Occipital lobe (tissue), 2 donors: ENCODE measurements around the gene TCF4. TPM values are rescaled to one million over a fixed set of nuclear protein-coding genes. Genes with fewer than 3 reads are reported as not detected.

Experiments
- DNase-seq: peaks from one replicate; lab custom pipeline; 2025; lab: John Stamatoyannopoulos, UW
- total RNA-seq: library from RNA; depleted of rRNA; stranded (reverse); fragments of >200 nt; gene quantifications from one replicate; pipeline ENCODE4 v1.2.3, GENCODE V29; 2014

Gene TCF4
- total RNA-seq, 1 donor from 2014 or later: 1,429 TPM

DNA sequence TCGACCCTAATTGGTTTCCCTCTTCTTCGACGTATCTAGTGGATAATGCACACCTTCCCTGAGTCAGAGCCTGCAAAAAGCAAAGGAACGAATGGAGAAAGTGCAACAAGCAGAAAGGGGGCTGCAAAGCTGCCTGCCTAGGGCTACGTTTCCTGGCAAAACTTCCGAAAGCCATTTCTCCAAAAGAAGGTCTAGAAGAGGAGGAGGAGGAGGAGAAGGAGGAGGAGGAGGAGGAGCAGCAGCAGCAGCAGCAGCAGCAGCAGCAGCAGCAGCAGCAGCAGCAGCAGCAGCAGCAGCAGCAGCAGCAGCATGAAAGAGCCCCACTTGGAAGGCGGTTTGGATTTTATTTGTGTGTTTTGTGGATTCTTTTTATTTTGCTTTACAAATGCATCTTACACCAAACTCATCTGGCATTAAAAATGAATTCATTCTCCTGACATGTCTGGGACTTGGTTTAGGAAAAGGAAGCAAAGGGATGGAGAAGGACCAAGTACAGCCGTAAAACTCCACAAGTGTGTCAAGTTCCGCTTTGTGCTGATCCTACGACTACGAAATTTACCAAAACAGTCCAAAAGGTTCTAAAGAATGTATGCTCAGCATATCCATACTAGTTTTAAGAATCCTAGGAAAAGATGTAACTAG lies 2.0 kb downstream of the TCF4 start:
- DNase-seq: peak; percentile 11

DNA sequence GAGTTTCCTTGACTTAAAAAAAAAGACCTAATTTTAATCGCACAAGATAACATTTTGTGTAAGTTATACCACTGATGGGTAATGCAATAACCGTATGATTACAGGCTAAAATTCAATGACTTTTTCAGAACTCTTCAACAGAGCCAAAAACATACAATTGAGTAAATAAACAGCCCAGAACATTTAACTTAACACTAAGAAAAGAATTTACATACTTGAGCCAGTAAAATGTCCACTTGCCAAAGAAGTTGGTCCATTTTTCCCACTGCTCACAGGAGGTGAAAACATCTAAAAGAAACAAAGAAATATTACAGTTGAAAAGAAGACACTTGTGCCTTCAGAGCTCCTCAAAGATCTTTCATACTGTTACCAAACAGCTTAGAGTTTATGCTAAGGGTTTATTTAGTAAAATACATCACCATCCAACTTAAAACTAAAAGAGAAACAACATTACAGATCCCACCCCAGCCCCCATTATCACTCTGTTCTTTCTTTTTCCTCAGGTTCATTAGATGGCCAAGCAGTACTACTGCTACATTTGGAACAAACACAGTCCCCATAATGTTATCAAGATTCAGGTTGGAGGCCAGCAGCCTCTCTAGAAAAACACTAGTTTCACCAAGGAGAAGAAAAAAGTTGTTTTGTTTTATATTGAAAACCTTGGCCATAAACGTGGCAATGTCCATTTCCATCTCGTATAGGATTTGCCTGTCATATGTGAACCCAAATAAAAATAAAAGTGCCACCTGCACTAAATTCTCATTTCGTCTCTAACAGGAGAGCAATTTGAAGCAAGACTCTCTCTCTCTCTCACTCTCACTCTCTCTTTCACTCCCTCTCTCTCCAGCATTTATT lies 2.7 kb downstream of the TCF4 start:
- DNase-seq: no peak

DNA sequence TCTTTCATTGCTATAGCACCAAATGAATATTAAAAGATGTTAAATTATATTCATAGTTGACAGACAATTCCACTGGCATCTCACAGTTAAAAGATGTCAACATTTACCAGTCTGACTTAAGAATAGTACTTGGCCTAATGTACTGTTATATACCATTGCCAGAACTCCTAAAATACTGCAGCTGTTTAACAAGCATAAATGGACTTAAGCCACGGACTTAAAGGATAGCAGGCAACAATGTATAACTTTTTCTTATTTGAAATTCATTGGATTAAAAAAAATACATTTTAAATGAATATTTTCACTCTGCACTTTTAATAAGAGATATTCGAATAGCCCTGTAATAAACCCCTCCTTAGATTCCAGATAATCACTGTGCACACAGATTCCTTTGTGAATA lies 3.8 kb downstream of the TCF4 start:
- no peak for DNase-seq

DNA sequence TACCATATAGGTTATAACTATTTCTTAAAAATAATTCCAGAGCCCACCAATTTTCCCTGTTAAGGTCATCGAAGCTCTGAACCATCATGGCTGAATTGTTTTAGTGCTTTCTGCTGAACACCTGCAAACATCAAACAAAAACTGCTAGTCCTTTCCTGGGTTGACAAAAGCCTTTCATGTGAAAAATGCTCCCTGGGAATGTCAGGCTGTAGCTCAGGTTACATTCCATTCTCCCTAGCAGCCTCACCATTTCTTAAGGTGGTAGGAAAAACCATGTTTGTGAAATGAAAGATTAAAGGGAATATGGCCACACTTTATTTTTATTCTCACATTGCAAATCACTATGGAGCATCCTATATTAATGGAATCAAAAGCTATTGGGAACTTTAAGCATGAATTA lies 5.7 kb downstream of the TCF4 start:
- DNase-seq: no peak

DNA sequence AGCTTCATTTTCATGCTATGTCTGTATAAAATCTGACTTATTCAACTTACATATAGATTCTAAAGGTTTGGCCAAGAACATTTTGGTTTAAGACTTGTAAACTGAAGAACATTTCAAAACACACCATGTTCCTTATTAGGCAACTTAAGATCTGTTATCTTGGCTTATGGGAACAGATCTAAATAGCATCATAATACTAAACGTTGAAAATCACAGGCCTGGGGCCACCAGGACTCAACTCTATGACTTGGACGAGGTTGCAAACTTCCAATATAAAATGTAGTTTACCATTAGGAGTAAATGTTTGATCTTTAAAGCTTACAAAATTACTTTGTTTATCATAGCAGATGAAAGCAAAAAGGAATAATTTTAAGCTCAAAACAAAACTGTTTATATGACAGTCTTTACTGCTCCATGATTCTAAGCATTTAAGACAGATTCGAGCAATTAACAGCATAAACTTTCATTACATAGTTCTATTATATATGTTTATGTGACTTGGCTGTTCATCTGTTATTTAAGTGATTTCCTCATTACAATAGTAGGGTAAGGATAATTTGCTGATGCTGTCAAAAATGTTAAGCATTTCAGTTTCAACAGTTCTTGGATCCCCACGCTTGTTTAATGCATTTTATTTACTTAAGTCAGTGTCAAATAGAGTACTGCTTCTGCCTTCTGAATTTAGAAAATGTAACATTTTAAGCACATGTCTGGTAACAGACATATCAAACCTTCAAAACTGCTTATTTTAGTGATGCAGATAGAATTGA lies 8.3 kb downstream of the TCF4 start:
- no peak for DNase-seq

DNA sequence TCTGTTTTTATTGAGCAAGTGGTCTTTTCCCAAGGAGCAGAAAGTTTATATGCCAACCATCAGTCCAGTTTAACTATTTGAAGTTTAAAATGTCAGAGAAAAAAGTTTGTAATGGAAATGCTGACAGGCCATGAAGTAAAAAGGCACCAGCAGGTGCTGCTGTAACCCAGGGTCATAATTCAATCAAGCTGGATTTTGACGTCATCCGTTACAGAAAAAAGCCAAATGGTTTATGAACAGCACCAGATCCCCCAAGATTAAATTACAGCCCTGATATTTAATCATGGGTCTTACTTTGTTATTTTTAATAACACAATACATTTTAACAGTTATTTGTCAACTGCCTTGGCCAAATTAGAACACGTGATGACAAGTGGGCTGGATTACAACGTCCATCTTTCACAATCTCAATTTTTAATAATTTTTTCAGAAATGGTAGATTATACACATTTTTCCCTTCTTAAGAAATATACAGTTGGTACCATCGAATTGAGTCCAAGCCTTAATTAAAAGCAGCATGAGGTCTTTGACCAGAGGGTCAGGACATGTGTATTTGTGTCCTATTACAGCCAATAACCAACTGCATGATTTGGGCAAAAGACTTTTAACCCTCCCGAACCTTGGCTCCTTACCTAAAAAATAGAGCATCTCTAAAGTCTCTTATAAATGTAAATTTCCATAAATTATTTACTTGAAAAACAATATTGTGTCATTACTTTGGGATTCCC lies 10.0 kb downstream of the TCF4 start:
- no peak for DNase-seq

DNA sequence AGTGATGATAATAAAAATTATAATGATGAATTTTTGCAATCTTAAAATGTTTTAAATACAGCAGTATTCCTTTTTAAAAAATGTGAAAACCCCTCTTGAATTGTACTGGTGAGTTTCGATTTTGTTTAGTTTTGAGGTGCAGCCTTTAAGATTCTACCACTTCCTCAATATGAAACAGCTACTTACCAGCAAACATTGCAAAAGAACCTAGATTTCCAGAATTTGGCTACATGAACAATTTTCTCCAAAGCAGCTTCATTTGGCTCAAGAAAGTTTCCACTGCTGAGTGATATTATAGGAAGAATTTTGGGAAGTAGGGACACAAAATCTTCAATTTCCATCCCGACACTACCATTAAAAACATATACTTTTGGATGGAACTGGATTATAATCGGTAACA lies 12.0 kb downstream of the TCF4 start:
- no peak for DNase-seq

DNA sequence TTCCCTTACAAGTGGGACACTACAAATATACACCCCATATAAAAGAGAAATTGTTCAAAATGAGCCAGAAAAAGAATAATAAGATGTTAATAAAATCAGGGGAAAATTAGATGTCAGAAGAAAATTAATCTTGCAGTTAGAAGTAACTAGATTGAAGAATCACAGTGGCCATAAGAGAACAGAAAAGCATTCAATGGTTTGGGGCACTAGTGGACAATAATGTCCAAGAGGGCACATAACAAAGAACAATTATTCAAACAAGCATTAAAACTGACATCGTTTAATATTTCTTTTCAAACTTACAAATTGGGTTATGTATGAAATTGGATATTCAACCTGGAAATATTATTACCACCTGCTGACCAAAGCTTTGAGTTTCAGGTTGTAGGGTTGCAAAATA lies 12.9 kb downstream of the TCF4 start:
- DNase-seq: no peak

DNA sequence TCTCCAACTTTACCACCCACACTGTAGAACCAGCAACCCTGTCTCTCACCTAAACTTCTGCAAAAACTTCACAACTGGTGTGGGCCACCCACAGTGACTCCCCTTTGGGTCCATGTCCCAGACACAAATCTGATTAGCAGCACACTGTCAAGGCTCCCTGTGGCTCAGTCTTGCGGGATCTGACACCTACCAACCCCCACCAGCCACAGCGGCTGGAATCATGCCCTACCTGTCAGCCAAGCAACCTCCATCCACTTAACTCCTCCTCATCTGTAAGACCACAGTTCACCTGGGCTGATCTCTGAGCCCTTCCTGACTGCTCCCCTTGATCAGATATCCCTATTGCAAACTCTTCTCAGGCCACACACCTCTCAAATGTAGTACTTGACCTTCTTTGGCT lies 14.6 kb downstream of the TCF4 start:
- no peak for DNase-seq

DNA sequence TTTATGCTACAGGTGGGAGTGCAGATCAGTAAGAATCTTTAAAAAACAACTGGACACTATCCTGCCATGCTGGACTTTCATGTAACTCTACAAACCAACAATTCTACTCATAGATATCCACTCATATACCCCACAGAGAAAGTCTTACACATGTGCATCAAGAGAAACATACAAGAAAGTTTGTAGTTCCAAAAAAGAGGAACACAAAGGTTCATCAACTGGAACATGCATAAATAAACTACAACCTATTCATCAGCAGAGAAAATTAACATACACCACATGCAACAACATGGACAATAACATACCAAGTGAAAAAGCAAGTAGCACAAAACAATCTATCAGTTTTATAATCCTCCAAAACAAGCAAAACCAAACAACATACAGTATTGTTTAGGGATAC lies 17.0 kb downstream of the TCF4 start:
- DNase-seq: no peak

DNA sequence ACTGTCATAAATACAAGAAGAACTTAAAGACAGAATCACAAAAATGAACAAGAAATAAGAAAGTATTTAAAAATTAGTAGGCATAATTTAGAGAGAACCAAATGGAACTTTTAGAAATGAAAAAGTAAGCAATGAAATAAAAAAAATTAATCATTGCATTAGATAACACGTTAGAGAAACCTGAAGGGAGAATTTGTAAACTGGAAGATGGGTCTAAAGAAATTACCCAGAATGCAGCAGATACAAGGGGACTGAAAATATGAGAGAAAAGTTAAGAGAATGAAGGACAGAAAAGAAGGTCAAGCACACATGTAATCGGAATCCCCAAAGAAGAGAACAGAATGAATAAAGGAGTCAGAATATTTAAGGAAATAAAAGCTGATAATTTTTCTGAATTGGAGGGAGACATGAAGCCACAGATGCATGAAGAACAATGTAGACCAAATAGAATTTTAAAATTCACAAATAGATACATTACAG lies 21.5 kb downstream of the TCF4 start:
- DNase-seq: no peak

DNA sequence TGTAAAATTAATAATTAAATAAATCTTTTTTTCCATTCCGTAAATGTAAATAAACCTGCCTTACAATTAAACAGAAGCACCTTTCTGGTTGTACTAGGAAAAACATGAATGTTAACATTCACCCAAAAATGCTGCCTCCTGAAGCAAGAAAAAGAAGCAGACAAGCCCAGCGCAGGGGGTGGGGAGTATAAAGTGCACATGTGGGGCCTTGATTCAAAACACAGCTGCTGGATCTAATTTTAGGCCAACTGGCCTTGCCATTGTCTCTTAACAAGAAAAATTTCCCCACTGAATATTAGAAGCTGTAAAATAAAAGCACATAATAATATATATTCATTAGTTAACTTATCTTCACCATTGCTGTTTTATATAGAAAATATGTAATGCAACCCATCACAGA lies 28.3 kb downstream of the TCF4 start:
- no peak for DNase-seq

DNA sequence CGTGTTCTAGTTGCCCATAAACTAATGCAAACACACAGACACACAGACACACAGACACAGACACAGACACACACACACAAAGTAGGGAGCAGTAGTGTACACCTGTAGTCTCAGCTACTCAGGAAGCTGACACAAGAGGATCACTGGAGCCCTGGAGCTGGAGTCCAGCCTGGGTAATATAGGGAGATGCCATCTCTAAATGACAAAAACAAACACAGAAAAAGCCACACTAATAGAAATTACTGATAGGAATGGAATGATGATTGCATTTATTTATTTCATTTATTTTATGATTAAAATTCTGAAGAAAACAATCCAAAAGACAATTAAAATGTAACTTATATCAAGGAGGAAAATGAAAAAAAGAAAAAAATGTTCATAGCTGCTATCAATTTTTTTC lies 30.8 kb downstream of the TCF4 start:
- DNase-seq: no peak

DNA sequence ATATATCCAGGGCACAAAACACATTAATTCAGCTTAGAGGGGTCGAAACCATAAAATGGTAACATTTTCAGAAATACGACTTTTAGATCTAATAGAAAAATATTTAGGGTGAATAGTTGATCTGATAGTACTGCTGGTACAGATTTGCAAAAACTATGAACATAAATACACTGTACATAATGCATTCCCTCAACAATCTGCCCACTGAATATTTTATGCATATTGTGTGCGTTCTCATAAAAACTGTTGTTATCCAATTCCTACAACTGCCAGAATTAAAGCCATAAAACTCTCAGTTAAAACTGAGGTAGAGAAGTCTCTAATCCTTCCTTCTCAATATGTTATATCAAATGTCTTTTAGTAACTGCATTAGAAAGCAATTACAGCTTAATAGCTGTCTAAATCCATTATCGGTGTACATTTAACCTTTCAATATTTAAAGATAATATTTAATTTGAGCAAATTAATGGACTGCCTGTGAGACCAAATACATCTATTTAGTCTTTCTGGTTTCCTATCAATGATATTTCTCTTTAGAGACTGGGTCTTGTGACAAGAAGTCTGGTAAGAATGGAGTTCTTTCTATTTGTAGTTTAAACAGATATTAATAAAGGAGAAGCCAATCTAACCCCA lies 32.5 kb downstream of the TCF4 start:
- no peak for DNase-seq

DNA sequence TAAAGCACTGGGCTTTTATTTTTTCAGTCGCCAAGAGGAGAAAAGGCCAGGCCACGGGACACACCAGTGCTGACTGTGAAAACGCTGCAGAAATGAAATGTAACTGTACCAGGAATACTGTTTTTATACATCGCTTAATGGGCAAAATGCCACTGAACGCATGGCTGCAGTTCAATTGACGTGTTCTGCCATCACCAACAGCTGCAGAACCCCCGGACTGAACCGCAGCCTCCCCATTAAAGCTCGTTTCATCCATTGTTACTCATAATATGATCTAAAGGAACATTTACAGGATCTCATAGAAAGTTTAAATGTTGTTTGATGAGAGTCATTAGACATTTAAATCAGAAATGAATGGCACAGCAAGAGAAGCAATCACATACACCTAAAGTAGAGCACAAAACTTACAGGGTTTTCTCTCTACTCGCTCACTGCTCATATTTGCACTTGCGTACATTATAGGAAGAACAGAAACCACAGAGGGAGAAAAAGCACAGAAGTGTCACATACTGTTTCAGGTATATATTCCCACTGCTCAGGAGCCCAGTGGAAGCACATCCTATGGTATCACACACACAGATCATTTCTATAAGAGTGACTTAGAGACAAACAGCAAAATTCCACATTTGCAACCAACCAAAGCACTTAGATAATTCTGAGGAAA lies 35.3 kb downstream of the TCF4 start:
- no peak for DNase-seq

DNA sequence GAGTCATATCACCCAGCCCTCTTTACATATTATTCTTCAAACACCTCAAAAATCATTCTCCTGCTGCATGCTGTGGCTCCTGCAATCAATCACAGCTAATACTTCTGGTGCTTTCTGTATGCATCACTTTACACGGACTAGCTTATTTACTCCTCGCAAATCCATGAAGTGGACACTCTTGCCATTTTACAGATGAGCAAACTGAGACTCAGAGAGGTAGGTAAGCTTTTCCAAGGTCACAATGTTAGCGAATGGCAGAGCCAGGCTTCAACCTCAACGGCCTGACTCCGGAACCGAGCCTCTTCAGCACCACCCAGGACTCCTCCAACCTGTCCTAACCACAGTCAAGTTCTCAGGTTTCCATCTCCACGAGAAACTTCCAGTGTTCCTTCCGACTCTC lies 36.8 kb downstream of the TCF4 start:
- no peak for DNase-seq

DNA sequence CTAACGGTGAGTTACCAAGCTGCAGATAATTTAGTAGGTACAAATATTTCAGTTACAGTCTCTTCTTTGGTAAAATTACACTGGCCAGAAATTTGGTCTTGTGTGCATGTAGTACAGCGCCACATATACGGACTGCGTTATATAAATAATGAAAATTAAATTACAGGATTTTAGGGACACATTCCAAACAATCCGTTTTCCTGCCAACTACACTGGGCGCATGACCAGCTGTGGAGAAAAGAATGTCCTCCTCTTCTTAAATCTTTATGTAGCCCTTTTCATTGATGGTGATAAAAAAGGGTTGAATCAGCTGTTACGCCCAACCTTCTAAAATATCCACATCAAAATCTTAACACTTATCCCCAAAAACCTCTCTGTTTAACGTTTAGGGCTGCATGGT lies 37.5 kb downstream of the TCF4 start:
- DNase-seq: no peak

DNA sequence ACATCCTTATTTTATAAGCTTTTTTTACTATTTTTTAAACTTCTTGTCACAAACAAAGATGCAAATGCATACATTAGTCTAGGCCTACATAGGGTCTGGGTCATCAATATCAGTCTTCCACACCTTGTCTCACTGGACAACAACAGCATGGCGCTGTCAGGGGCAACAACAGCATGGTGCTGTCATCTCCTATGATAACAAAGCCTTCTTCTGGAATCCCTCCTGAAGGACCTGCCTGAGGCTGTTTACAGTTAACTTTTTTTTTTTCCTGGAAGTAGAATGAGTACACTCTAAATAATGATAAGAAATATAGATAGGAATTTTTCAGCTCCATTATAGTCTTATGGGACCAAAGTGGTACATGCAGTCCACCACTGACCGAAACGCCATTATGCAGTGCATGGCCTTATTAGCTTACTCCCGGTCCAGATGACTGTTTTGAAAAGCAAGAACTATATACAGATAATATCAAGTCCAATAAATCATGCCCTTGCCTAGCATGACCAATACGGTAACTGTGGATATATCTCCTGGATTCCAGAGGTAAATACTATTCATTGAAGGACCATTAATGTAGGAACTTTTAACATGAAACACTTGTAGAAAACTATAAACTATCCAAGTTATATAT lies 38.4 kb downstream of the TCF4 start:
- DNase-seq: no peak

DNA sequence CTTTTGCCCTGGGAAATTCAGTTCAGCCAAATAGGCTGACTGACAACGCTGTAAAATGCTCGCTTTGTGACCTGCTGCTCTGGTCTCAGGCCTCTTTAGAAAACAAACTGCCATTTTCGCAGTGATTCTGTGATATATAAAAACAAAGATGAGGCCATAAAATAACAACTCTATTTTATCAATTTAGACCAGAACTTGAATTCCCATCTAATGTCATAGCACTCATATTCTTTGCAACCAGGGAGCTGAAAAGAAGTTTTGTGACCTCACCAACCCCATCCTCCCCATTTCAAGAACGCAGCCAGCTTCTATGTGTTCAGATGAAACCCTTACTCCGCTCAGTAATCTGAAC lies 40.3 kb downstream of the TCF4 start:
- no peak for DNase-seq
